ENCODE results near the gene MAP2K7. TPM values are rescaled to one million over a fixed set of nuclear protein-coding genes. Genes with fewer than 3 reads are reported as not detected.

Gene MAP2K7
- total and polyA plus RNA-seq, 7 donors: 12.5 to 27.8 (median 16.5) TPM

DNA sequence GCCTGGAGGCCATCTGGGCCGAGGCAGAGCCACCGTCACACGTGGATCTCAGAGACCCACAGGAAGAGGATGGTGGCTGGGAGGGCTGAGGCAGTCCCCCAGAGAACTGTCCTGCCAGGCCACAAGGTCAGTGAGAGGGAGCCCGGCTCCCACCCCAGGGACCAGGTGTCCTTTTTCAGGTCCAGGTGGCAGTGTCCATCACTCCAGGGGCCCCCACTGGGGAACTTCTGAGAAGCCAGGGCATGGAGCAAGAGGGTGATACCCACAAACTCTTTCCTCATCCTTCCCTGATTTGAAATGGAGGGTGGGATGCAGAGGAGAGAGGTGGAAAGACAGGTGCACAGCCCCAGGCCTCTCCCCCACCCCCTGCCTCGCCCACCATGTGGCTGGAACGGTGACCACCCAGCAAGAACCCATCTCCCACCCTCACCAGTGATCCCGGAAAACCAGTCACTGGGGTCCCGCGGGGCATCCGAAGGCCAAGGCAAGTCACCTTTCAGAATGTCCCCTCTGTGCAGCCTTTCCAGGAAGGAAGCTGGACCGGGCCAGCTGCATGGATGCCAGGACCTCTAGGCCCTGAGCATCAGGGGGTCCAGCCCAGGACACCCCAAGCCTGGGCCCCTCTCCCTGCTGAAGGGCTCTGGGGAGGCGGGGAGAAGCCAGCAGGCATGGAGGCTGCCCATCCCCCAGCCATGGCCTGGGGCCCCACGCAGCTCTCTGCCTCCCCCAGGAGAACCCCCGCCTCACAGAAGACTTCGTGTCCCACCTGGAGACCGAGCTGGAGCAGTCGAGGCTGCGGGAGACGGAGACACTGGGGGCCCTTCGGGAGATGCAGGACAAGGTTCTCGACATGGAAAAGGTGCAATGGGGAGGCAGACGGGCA is 43.6 kb upstream of the MAP2K7 start:
- 93% methylated on average over 22 of the region's 22 CpGs for WGBS, 2 donors
- H3K36me3 ChIP-seq: peaks cover 0 to 31% (median 0%) of the 10 kb centered on the region in 4 donors
- intact Hi-C loops (cut with DNase I): loop anchor here (10.0 kb wide), 1 partner anchor 145 kb away; the partner anchor contains the start of gene ELAVL1

DNA sequence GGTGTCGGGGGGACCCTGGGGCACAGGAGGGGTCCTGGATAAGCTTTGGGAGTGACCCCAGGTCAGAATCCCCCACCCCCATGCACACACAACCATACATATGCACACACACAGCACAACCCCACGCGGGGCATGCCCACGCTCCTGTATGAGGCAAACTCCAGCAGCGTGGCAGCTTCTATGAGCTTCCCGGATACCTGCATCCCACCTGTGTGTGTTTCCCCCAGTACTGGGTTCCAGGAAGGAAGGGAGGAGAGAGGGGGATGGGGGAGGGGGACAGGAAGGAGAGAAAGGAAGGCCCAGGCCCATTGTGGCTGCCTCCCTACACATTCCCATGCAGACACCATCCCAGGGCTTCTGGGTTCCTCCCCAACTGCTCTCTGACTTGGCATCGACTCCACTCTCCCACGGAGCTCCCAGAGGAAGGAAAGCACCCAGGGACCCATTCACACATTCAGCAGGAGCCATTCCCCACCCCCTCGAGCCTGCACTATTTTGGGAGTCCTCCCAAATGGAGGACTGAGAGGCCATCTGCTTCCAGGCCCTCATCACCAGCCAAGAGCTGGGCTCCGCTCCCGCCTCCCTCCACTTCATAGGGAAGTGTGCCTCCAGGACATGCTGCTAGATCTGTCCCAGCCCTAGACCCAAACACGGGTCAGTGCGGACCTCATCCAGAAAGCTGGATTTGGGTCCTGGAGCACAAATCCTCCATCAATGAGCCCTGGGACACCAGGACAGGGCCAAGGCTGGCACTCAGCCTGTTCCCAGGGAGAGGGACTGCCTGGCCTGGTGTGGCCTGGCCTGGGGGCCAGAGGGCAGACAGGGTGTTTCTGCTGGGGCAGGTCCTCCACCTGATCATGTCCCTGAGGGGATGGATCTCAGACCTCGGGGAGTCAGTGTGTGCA is 42.7 kb upstream of the MAP2K7 start:
- intact Hi-C loops (cut with DNase I): no loop called here
- Histone ChIP-seq H3K27ac (no peak overlapping the region), H3K9me3 (no peaks in the 10 kb centered on the region), H3K4me1 (peaks cover 0 to 20% (median 15%) of the 10 kb centered on the region in 4 donors), H3K4me3 (no peak overlapping the region), H3K27me3 (peaks cover 19 to 96% (median 70%) of the 10 kb centered on the region in 3 donors), H3K36me3 (peaks cover 0 to 31% (median 0%) of the 10 kb centered on the region in 4 donors)
- 83 to 85% methylated on average over 14 of the region's 14 CpGs for WGBS, 2 donors
- TF ChIP-seq, protein P1, sequence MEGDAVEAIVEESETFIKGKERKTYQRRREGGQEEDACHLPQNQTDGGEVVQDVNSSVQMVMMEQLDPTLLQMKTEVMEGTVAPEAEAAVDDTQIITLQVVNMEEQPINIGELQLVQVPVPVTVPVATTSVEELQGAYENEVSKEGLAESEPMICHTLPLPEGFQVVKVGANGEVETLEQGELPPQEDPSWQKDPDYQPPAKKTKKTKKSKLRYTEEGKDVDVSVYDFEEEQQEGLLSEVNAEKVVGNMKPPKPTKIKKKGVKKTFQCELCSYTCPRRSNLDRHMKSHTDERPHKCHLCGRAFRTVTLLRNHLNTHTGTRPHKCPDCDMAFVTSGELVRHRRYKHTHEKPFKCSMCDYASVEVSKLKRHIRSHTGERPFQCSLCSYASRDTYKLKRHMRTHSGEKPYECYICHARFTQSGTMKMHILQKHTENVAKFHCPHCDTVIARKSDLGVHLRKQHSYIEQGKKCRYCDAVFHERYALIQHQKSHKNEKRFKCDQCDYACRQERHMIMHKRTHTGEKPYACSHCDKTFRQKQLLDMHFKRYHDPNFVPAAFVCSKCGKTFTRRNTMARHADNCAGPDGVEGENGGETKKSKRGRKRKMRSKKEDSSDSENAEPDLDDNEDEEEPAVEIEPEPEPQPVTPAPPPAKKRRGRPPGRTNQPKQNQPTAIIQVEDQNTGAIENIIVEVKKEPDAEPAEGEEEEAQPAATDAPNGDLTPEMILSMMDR (IDR thresholded peaks at IDR 0.05): no peak
- TF ChIP-seq POLR2A (IDR thresholded peaks at IDR 0.05) (no peak), EP300 (IDR thresholded peaks at IDR 0.05) (no peak), POLR2AphosphoS5 (IDR thresholded peaks at IDR 0.05) (no peak)
- DNase-seq: no peak

More for the DNA sequence above, 43.6 kb upstream of the MAP2K7 start:
- no peaks in the 10 kb centered on the region for H3K9me3 ChIP-seq
- peaks cover 19 to 98% (median 72%) of the 10 kb centered on the region in 3 donors for H3K27me3 ChIP-seq
- DNase-seq: no peak
- peaks cover 0 to 20% (median 15%) of the 10 kb centered on the region in 4 donors for H3K4me1 ChIP-seq
- H3K4me3 ChIP-seq: no peak overlapping the region
- TF ChIP-seq EP300 (IDR thresholded peaks at IDR 0.05): no peak
- TF ChIP-seq, protein P1 (IDR thresholded peaks at IDR 0.05): no peak
- H3K27ac ChIP-seq: no peak overlapping the region

DNA sequence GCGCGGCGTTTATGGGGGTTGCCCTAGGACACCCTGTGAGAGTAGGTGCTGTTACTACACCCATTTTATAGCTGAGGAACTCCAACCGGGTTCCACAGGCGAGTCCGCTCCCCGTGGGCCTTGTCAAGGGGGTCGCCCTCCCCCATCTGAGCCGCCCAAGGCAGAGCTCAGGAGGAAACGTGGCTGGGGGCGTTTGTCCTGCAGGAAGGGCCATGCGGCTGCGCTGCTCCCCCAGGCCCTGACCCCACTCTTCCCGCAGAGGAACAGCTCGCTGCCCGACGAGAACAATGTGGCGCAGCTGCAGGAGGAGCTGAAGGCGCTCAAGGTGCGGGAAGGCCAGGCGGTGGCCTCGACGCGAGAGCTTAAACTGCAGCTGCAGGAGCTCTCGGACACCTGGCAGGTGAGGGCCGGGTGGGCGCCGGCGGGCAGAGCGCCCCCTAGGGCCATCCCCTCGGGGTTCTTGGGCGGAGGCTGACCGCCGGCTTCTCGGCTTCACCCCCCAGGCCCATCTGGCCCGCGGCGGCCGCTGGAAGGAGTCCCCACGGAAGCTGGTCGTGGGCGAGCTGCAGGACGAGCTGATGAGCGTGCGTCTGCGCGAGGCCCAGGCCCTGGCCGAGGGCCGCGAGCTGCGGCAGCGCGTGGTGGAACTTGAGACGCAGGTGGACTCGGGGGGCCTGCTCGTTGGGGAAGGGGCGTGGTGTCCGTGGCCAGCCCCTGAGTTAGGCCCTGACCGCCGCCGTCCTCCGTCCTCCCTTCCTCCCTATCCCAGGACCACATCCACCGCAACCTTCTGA is 41.9 kb upstream of the MAP2K7 start:
- Histone ChIP-seq H3K4me3 (peak overlapping the region in 3 of 4 donors; percentile 0 to 32 (median 31)), H3K27me3 (peaks cover 19 to 96% (median 68%) of the 10 kb centered on the region in 3 donors), H3K9me3 (no peaks in the 10 kb centered on the region), H3K4me1 (peaks cover 0 to 20% (median 15%) of the 10 kb centered on the region in 4 donors), H3K27ac (no peak overlapping the region), H3K36me3 (peaks cover 0 to 23% (median 0%) of the 10 kb centered on the region in 4 donors)
- DNase-seq: no peak
- intact Hi-C loops (cut with DNase I): no loop called here
- TF ChIP-seq, protein P1 (IDR thresholded peaks at IDR 0.05): no peak
- no peak for TF ChIP-seq EP300 (IDR thresholded peaks at IDR 0.05)
- TF ChIP-seq POLR2A (IDR thresholded peaks at IDR 0.05): no peak
- 20 to 22% methylated on average over 63 of the region's 63 CpGs for WGBS, 2 donors

DNA sequence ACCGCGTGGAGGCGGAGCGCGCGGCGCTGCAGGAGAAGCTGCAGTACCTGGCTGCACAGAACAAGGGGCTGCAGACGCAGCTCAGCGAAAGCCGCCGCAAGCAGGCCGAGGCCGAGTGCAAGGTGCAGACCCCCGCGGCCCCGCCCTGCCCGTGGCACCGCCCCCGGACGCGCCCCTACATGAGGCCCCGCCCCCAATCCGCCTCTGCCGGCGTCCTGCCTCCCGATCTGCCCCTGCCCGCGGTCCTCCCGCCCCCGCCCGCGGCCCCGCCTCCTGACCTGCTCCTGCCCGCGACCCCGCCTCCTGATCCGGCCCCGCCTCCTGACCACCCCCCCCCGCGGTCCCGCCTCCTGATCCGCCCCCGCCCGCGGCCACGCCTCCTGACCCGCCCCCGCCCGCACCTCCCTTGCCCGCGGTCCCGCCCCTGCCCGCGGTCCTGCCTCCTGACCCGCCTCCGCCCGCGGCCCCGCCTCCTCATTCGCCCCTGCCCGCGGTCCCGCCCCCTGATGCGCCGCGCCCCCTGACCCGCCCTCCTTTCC is 41.2 kb upstream of the MAP2K7 start:
- TF ChIP-seq POLR2AphosphoS5 (IDR thresholded peaks at IDR 0.05): no peak
- TF ChIP-seq, protein P1 (IDR thresholded peaks at IDR 0.05): no peak
- TF ChIP-seq POLR2A (IDR thresholded peaks at IDR 0.05): no peak
- no peak for TF ChIP-seq EP300 (IDR thresholded peaks at IDR 0.05)
- WGBS, 2 donors: 3% methylated on average over 67 of the region's 67 CpGs
- no peak for DNase-seq
- H3K4me1 ChIP-seq: peaks cover 0 to 20% (median 15%) of the 10 kb centered on the region in 4 donors
- peaks cover 0 to 23% (median 0%) of the 10 kb centered on the region in 4 donors for H3K36me3 ChIP-seq
- H3K4me3 ChIP-seq: peak overlapping the region in 3 of 4 donors; percentile 0 to 32 (median 31)
- no peaks in the 10 kb centered on the region for H3K9me3 ChIP-seq
- H3K27ac ChIP-seq: no peak overlapping the region
- intact Hi-C loops (cut with DNase I): no loop called here
- H3K27me3 ChIP-seq: peaks cover 19 to 96% (median 71%) of the 10 kb centered on the region in 3 donors
